ENCODE data around the gene PLEKHG1. TPM values are rescaled to one million over a fixed set of nuclear protein-coding genes. Genes with fewer than 3 reads are reported as not detected.

The PLEKHG1 gene
- total RNA-seq, 4 donors from 2014 or later: 12.5 to 48.4 (median 32.3) TPM

DNA sequence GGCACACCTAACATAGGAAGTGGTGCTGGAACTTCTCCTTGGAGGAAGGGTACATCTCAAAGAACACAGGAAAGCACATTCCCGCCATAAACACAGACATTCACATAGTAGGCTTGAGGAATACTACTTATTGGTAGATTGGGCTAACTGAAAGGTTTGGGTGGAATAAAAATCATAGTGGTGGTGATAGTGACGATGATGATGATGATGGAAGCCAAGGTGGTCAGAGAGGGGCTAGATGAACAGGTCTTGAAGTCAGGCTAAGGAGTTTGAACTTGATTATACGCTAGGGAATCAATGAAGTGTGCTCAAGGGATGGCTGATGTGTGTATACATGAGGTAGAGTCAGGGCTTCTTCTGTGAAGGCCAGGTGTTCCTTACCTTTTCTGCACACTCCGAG lies 12.0 kb upstream of the PLEKHG1 start:
- Histone ChIP-seq H3K27ac (no peak overlapping the region), H3K27me3 (no peaks in the 10 kb centered on the region), H3K4me3 (replicated peaks in 1 of 3) (no peak overlapping the region), H3K9me3 (no peaks in the 10 kb centered on the region), H3K4me1 (no peaks in the 10 kb centered on the region), H3K36me3 (no peaks in the 10 kb centered on the region)
- WGBS, 2 donors: 50 to 72% methylated on average over 4 of the region's 4 CpGs
- intact Hi-C loops (cut with DNase I): no loop called here
- DNase-seq: no peak
- TF ChIP-seq, protein P1, sequence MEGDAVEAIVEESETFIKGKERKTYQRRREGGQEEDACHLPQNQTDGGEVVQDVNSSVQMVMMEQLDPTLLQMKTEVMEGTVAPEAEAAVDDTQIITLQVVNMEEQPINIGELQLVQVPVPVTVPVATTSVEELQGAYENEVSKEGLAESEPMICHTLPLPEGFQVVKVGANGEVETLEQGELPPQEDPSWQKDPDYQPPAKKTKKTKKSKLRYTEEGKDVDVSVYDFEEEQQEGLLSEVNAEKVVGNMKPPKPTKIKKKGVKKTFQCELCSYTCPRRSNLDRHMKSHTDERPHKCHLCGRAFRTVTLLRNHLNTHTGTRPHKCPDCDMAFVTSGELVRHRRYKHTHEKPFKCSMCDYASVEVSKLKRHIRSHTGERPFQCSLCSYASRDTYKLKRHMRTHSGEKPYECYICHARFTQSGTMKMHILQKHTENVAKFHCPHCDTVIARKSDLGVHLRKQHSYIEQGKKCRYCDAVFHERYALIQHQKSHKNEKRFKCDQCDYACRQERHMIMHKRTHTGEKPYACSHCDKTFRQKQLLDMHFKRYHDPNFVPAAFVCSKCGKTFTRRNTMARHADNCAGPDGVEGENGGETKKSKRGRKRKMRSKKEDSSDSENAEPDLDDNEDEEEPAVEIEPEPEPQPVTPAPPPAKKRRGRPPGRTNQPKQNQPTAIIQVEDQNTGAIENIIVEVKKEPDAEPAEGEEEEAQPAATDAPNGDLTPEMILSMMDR (IDR thresholded peaks at IDR 0.05): no peak
- TF ChIP-seq POLR2A (IDR thresholded peaks at IDR 0.05): no peak

DNA sequence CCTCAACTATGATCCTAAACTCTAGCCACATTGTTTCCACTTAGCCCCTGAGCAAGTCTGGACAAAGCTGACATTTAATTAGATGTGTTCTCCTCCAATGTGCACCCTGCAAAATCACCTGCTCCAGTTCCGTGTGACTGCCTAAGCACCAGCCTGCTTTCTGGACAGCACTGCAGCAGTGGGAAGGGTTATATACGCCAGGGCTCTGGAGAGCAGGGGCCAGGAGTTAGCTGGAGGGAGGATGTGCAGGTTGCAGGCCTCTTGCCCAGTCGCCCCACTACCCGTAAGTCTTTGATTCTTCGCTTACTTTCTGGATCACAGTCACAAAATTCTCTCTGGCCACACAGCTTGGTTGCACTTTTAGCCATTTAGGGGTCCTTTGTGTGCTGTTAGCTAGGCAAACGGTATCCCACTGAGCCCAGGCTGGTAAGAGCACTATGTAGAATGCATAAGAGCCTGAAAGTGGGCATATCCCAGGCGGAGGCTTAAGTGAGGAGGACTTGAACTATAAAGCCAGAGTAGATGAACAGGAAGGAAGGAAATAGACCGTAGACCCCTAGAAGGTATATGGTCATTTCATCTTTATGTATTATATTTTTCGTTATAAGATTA lies 10.7 kb upstream of the PLEKHG1 start:
- 68 to 79% methylated on average over 9 of the region's 9 CpGs for WGBS, 2 donors

DNA sequence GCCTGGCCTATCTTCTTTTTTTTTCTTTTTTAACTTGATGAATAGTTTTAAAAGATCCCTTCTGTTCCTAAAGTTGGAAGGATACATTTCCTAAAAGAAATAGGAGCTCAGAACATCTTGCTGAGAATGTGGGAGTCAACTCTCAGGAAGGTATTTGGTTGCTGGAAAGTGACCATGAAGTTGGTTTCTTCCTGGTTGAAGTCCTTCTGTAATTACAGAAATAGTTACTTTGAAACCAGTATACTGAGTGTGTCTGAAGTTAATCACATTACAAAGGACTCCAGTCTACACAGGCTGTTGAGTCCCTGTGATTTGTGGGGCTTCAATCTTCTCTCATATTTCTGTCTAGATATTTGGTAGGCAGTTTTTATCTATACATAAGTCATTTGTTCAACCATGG lies 9.8 kb upstream of the PLEKHG1 start:
- intact Hi-C loops (cut with DNase I): no loop called here
- no peak overlapping the region for H3K27ac ChIP-seq
- H3K36me3 ChIP-seq: no peaks in the 10 kb centered on the region
- DNase-seq: no peak
- H3K9me3 ChIP-seq: no peaks in the 10 kb centered on the region
- H3K4me3 ChIP-seq (replicated peaks in 1 of 3): no peak overlapping the region
- H3K4me1 ChIP-seq: no peaks in the 10 kb centered on the region
- H3K27me3 ChIP-seq: no peaks in the 10 kb centered on the region
- TF ChIP-seq POLR2A (IDR thresholded peaks at IDR 0.05): no peak

More for the DNA sequence above, 10.7 kb upstream of the PLEKHG1 start:
- no peak overlapping the region for H3K27ac ChIP-seq
- no peaks in the 10 kb centered on the region for H3K4me1 ChIP-seq
- no peaks in the 10 kb centered on the region for H3K9me3 ChIP-seq
- no peaks in the 10 kb centered on the region for H3K36me3 ChIP-seq
- no peak overlapping the region for H3K4me3 ChIP-seq (replicated peaks in 1 of 3)
- DNase-seq: no peak
- no peaks in the 10 kb centered on the region for H3K27me3 ChIP-seq
- intact Hi-C loops (cut with DNase I): no loop called here
- no peak for TF ChIP-seq POLR2A (IDR thresholded peaks at IDR 0.05)
- TF ChIP-seq, protein P1 (IDR thresholded peaks at IDR 0.05): no peak

DNA sequence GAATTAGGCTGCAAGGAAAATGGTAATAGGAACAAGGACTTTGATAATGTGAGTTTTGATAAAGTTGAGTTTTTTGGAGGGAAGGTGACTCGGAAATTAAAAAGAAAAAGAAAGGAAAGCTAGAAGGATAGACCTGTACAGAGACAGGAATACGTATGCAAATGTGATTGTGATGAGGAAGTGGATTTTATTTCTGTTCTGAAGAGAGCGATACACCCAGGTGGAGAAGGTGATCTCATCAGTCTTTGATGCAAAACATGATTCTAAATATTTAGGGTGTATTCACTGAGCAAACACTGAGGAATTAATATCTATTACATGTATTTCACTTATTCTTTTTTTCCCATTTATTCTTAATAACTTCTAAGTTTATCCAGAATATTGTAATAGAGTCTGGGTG lies 9.2 kb upstream of the PLEKHG1 start:
- H3K27me3 ChIP-seq: no peaks in the 10 kb centered on the region
- 93 to 94% methylated on average over 3 of the region's 3 CpGs for WGBS, 2 donors
- H3K36me3 ChIP-seq: no peaks in the 10 kb centered on the region
- no peak for TF ChIP-seq POLR2A (IDR thresholded peaks at IDR 0.05)
- no peak for DNase-seq
- no peaks in the 10 kb centered on the region for H3K4me1 ChIP-seq
- H3K9me3 ChIP-seq: no peaks in the 10 kb centered on the region
- no peak overlapping the region for H3K27ac ChIP-seq
- intact Hi-C loops (cut with DNase I): no loop called here
- H3K4me3 ChIP-seq (replicated peaks in 1 of 3): no peak overlapping the region

DNA sequence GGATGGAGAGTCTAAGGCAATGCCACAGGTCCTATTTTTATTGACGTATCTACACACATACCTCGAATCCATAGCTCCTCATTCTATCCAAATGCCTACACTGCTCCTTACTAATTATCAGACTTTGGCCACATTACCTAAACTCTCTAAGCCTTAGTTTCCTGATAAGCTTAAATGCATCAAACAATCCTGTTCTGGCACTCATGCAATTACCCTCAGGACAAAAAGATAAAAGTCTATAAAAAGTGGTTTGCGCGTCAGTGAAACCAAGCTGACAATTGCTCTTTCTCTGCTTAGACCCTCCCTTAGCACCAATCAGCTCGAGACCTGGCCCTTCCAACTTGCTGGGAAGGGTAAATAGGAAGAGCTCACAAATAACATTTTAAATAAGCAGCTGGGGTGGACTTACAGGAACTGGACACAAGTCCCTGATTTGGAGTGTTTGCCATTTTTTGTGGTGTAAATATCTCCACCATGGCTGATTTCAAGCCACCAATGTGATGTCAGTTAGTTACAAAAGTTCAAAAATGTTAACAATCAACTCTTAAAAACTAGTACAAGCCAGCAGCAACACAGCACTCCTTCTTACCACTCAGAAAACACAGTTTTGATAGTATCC lies 7.2 kb upstream of the PLEKHG1 start:
- Histone ChIP-seq H3K27ac (no peak overlapping the region), H3K9me3 (no peaks in the 10 kb centered on the region), H3K4me3 (replicated peaks in 1 of 3) (no peak overlapping the region), H3K36me3 (no peaks in the 10 kb centered on the region), H3K4me1 (no peaks in the 10 kb centered on the region), H3K27me3 (no peaks in the 10 kb centered on the region)
- DNase-seq: no peak
- WGBS, 2 donors: 94 to 98% methylated on average over 5 of the region's 5 CpGs
- intact Hi-C loops (cut with DNase I): no loop called here
- TF ChIP-seq, protein P1 (IDR thresholded peaks at IDR 0.05): no peak
- no peak for TF ChIP-seq POLR2A (IDR thresholded peaks at IDR 0.05)

DNA sequence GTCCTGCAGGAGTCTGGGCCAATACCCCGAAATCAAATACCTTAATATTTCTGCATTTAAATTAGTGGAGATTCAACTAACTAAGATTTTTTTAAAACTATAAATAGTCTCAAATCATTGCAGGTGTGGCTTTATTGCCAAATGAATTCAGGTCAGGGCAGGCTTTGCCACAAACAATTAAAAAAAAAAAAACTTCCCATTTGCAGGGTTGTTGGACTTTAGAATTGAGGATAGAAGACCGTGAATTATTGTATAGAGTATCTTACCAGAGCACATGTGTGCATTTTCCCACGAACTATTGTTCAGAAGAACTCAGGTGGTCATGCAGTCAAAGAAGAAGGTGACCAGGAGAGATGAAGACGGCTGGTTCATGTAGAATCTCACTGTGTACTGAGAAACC lies 6.6 kb upstream of the PLEKHG1 start:
- 95% methylated on average over 4 of the region's 4 CpGs for WGBS, 2 donors
- no peaks in the 10 kb centered on the region for H3K9me3 ChIP-seq
- no peak overlapping the region for H3K27ac ChIP-seq
- DNase-seq: no peak
- no peaks in the 10 kb centered on the region for H3K36me3 ChIP-seq
- H3K4me1 ChIP-seq: no peaks in the 10 kb centered on the region
- intact Hi-C loops (cut with DNase I): no loop called here
- no peak for TF ChIP-seq POLR2A (IDR thresholded peaks at IDR 0.05)
- TF ChIP-seq, protein P1 (IDR thresholded peaks at IDR 0.05): no peak
- H3K4me3 ChIP-seq (replicated peaks in 1 of 3): no peak overlapping the region
- H3K27me3 ChIP-seq: no peaks in the 10 kb centered on the region

All from thyroid gland (tissue), 4 donors.